Lung (tissue), 12 donors: Measurements from ENCODE around the gene CDH16. TPM values are rescaled to one million over a fixed set of nuclear protein-coding genes. Genes with fewer than 3 reads are reported as not detected.
"Not testable (repeated sequence)": the region's sequence is repeated elsewhere in the genome, so short reads cannot be mapped to it uniquely, and the experiment has no call there.

Experiments used
- ATAC-seq: fragments of 200-7000 bp; cut with Tn5 transposase; one replicate; pipeline ENCODE4 v1.9.1; 2020; ENCODE audit warnings: moderate number of reproducible peaks; ENCODE audit not compliant: insufficient read depth, low FRiP score
- DNase-seq, 3 donors: peaks; one replicate each; pipeline ENCODE4 v3.0.0-alpha.2; 2013 to 2017
- H3K27ac ChIP-seq, 2 donors: one replicate each; pipeline ENCODE4 v1.5.1; 2013; ENCODE audit warnings: mild to moderate bottlenecking in 2 of 2, moderate library complexity in 2 of 2, control low read depth in 1 of 2, inconsistent platforms in 1 of 2, low read depth in 1 of 2, low read length in 1 of 2
- H3K27me3 ChIP-seq, 3 donors: one replicate each; pipeline ENCODE4 v1.5.1; 2013; ENCODE audit warnings: low read length in 2 of 3; ENCODE audit not compliant: control insufficient read depth in 3 of 3, insufficient read depth in 3 of 3
- H3K36me3 ChIP-seq, 4 donors: one replicate each; pipeline ENCODE4 v1.5.1; 2013; ENCODE audit warnings: low read length in 4 of 4, mild to moderate bottlenecking in 1 of 4, moderate library complexity in 1 of 4; ENCODE audit not compliant: control insufficient read depth in 4 of 4, insufficient read depth in 4 of 4
- H3K4me1 ChIP-seq, 5 donors: one replicate each; pipeline ENCODE4 v1.5.1; 2013; ENCODE audit warnings: low read length in 5 of 5, mild to moderate bottlenecking in 2 of 5, moderate library complexity in 1 of 5; ENCODE audit not compliant: control insufficient read depth in 5 of 5, insufficient read depth in 5 of 5
- H3K4me3 ChIP-seq: one replicate; pipeline ENCODE4 v1.5.1; 2013; ENCODE audit warnings: mild to moderate bottlenecking, control low read depth, moderate library complexity
- H3K9ac ChIP-seq, 2 donors: one replicate each; pipeline ENCODE4 v1.5.1; 2013; ENCODE audit warnings: low read length in 2 of 2, control low read depth in 1 of 2; ENCODE audit not compliant: insufficient read depth in 1 of 2
- H3K9me3 ChIP-seq, 4 donors: one replicate each; pipeline ENCODE4 v1.5.1; 2013; ENCODE audit warnings: low read length in 3 of 4, mild to moderate bottlenecking in 1 of 4, moderate library complexity in 1 of 4; ENCODE audit not compliant: control insufficient read depth in 4 of 4, insufficient read depth in 3 of 4
- WGBS, 2 donors: extraction: QIAGEN DNeasy Blood & Tissue Kit; methylation state at CpG; one replicate each; pipeline ENCODE4 v1.1.7; 2013; 5-methylcytosine and 5-hydroxymethylcytosine counted together
- polyA plus RNA-seq, 2 donors: library from polyadenylated mRNA; stranded (reverse); fragments of 200-250 nt; gene quantifications; one replicate each; pipeline ENCODE4 v1.2.1, GENCODE V29; 2013
- total RNA-seq, 2 donors: library from RNA; depleted of rRNA in 1 of 2; stranded (reverse); fragments of >200 nt in 1 of 2; gene quantifications; one replicate each; pipeline ENCODE4 v1.2.1, GENCODE V29; 2014 to 2021
- TF ChIP-seq, protein P1 (sequence below): IDR thresholded peaks from 2 replicates; pipeline ENCODE4 v1.5.1; 2012; ENCODE audit warnings: mild to moderate bottlenecking; ENCODE audit errors: control extremely low read depth, extremely low read depth
- donor health status: control.
- donor health status: control.
- donor health status: Bipolar disorder and iron deficiency.
- donor health status: healthy.
- donor health status: DM: yes; HTN: yes; CAD: no.

CDH16 gene
- total and polyA plus RNA-seq, 4 donors: 0.25 to 1.7 (median 0.64) TPM; not detected in 1

DNA sequence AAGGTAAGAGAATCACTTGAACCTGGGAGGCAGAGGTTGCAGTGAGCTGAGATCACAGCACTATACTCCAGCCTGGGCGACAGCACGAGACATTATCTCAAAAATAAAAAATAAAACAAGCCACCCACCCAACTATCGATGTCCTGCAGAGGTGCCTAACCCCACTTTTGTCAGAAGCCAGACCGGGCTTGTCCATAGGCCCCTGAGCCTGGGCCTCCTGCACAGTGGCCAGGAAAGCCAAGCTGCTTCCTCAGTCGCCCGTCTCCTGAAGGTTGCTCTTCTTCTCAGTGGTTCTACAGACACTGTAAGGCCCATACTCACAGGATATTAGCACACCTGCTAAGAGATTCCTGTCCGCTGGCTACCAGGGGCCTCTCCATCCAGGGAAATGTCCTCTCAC is 27.9 kb upstream of the CDH16 start:
- WGBS, 2 donors: 72% methylated on average over 7 of the region's 7 CpGs
- Histone ChIP-seq H3K36me3 (peaks cover 8 to 24% (median 16%) of the 10 kb centered on the region in 4 donors), H3K27ac (no peak overlapping the region), H3K4me1 (peaks cover 0 to 21% (median 6%) of the 10 kb centered on the region in 5 donors), H3K9ac (no peak overlapping the region), H3K27me3 (peaks cover 0 to 34% (median 24%) of the 10 kb centered on the region in 3 donors), H3K9me3 (no peaks in the 10 kb centered on the region), H3K4me3 (no peak overlapping the region)
- no peak for DNase-seq
- TF ChIP-seq, protein P1, sequence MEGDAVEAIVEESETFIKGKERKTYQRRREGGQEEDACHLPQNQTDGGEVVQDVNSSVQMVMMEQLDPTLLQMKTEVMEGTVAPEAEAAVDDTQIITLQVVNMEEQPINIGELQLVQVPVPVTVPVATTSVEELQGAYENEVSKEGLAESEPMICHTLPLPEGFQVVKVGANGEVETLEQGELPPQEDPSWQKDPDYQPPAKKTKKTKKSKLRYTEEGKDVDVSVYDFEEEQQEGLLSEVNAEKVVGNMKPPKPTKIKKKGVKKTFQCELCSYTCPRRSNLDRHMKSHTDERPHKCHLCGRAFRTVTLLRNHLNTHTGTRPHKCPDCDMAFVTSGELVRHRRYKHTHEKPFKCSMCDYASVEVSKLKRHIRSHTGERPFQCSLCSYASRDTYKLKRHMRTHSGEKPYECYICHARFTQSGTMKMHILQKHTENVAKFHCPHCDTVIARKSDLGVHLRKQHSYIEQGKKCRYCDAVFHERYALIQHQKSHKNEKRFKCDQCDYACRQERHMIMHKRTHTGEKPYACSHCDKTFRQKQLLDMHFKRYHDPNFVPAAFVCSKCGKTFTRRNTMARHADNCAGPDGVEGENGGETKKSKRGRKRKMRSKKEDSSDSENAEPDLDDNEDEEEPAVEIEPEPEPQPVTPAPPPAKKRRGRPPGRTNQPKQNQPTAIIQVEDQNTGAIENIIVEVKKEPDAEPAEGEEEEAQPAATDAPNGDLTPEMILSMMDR: no peak
- no peak for ATAC-seq

GRCh38 chr16:66945939-66946338 is 27.3 kb upstream of the CDH16 start:
- Histone ChIP-seq H3K9me3 (no peaks in the 10 kb centered on the region), H3K27me3 (peaks cover 0 to 28% (median 22%) of the 10 kb centered on the region in 3 donors), H3K27ac (no peak overlapping the region), H3K36me3 (peaks cover 14 to 30% (median 22%) of the 10 kb centered on the region in 4 donors), H3K9ac (no peak overlapping the region), H3K4me1 (peaks cover 0 to 21% (median 6%) of the 10 kb centered on the region in 5 donors), H3K4me3 (no peak overlapping the region)
- TF ChIP-seq, protein P1: no peak
- WGBS, 2 donors: 83 to 90% methylated on average over 4 of the region's 4 CpGs
- no peak for ATAC-seq
- DNase-seq: no peak

DNA sequence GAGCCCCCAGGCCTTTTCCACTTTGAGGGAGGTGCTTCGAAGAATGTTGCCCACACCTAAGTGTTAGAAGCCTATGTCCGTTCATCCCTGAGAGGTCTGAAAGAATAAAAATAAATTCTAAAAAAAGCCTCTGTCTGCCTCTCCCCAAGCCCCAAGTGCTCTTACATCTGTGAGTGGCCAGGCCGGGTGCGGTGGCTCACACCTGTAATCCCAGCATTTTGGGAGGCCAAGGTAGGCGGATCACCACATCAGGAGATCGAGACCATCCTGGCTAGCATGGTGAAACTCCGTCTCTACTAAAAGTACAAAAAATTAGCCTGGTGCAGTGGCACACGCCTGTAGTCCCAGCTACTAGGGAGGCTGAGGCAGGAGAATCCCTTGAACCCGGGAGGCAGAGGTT is 26.3 kb upstream of the CDH16 start:
- peaks cover 0 to 20% (median 16%) of the 10 kb centered on the region in 3 donors for H3K27me3 ChIP-seq
- ATAC-seq, H3K4me3 ChIP-seq, H3K9me3 ChIP-seq, DNase-seq, H3K27ac ChIP-seq, H3K9ac ChIP-seq: not testable (repeated sequence)
- H3K36me3 ChIP-seq: peaks cover 22 to 38% (median 29%) of the 10 kb centered on the region in 4 donors
- 86% methylated on average over 9 of the region's 9 CpGs for WGBS, 2 donors
- peaks cover 0 to 21% (median 6%) of the 10 kb centered on the region in 5 donors for H3K4me1 ChIP-seq

DNA sequence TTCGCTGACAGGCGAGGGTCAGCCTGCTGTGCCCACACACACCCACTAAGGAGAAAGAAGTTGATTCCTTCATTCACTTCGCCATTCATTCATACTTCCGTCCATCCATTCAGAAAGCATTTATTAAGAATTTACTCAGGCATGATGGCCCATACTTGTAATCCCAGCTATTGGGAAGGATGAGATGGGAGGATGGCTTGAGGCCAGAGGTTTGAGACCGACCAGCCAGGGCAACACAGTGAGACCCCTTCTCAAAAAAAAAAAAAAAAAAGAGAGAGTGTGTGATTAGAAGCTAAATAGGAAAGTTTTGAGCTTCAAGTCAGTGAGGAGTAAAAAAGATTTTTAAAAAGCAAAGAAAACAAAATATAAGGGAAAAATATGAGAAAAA is 25.4 kb upstream of the CDH16 start:
- H3K4me1 ChIP-seq: peaks cover 0 to 18% (median 6%) of the 10 kb centered on the region in 5 donors
- no peak overlapping the region for H3K27ac ChIP-seq
- no peak for DNase-seq
- 94 to 96% methylated on average over 5 of the region's 5 CpGs for WGBS, 2 donors
- no peaks in the 10 kb centered on the region for H3K9me3 ChIP-seq
- H3K36me3 ChIP-seq: peaks cover 22 to 45% (median 34%) of the 10 kb centered on the region in 4 donors
- no peak overlapping the region for H3K4me3 ChIP-seq
- peaks cover 0 to 10% (median 7%) of the 10 kb centered on the region in 3 donors for H3K27me3 ChIP-seq
- TF ChIP-seq, protein P1: no peak
- ATAC-seq: no peak
- no peak overlapping the region for H3K9ac ChIP-seq
